Right renal pelvis (tissue), 4 donors: ENCODE measurements around the gene OR10A3. TPM values are rescaled to one million over a fixed set of nuclear protein-coding genes. Genes with fewer than 3 reads are reported as not detected.

Source experiments
- DNase-seq, 4 donors: peaks; one replicate each; pipeline ENCODE4 v3.0.0-alpha.2; 2013; ENCODE audit warnings: low read depth in 4 of 4, low spot score in 3 of 4, missing footprints in 1 of 4
- polyA plus RNA-seq, 4 donors: library from polyadenylated mRNA; unstranded; fragments of 120-200 nt; gene quantifications; one replicate each; pipeline ENCODE4 v1.2.1, GENCODE V29; 2013; ENCODE audit not compliant: insufficient read length in 4 of 4

OR10A3 gene
- polyA plus RNA-seq, 4 donors = 0.04 TPM; not detected in 3

DNA sequence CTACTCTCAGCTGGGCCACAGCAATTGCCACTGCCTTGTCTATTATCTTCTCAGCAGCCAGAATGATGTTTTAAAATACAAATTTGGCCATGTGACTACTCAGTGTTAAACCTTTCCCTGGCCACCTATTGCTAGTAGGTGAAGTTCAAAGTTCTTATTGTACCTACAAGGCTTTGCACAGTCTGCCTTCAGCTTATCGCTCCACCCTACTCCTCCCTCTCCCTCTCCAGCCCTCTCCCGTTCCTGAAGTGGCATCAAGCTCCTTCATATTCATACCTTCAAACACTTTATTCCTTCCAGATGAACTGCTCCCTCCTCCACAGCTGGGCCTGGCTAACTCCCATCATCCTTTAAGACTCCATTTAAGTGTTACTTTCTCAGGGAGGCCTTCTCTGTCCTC is 47.7 kb downstream of the OR10A3 start:
- DNase-seq = no peak

DNA sequence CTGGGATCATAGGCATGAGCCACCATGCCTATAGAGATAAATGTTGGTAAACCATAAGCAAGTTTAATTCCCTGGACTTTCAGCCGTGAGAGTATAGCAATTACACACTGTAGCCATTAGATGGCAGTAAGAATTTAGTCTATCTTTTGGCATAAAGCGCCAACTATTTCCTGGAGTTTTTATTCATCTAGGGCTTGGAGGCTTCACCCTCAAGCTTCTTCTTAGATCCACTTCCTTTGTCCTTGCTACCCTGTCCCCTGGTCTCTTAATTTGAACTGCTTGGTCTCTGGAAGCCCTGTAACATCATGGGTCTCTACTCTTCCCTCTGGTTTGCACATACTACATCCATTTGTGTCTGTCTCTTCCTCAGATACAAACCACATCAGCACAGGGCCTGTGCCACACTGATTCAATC is 48.7 kb downstream of the OR10A3 start:
- peak in 2 of 4 donors; percentile 27 to 28 for DNase-seq

DNA sequence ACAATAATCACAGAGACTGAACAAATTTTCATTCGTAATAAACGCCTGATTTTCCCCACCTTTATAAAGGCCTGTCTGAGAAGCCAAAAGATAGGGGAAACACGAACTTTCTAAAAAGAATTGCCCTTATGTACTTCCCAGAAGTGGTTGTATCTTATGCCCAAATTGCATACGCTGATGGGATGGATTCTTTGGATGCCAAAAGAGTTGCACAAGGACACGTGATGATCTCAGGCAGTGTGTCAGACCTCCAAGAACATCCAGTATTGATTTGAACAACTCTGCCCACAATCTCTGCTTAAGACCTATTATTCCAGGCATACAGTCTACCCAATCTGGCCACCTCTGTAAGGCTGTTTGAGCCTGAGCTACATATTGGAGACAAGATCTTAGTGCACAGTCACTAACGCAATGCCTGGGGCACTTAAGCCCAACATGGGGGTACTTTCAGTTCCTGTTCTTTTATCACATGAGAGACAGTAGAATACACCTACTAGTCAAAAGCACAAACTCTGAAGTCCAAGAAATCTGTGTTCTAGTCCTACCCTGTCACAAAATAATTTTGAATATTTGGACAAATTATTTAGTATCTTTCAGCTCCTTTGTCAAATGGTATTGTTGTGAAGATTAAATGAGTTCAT is 49.3 kb downstream of the OR10A3 start:
- no peak for DNase-seq

DNA sequence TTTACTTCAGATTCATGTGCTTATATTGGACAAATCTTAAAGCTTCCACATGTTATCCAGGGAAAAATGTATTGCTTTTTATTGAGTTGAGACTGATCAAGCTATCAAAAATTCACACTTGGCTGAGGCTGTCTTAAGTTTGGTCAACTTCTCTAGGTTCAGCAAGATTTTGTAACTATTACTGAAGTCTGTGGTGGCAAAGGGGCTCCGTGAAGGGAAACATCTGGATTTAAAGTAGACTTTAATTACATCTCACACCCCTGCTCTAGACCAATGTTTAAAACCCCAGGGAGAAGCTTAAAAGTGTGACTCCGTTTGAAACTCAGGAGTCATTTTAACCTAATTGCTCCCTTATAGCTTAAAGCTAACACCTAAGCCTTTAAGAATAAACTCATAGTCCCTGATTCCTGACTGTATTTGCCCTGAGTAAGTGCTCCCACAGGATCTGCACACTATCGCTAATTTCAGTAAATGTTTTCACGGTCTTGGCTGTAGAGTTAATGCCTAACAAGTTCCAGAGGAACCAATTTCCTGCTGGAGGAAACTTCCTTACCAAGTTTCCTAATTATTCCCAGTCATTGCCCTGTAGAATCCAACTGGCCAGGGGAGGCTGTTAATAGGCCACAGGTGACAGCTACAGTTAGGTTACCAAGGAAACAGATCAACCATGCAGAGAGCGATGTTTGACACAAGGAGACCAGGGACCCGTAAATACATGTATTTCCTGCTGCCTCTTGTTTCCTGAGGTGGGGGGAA is 50.9 kb downstream of the OR10A3 start:
- DNase-seq = peak in 3 of 4 donors; percentile 38 to 53 (median 44)

DNA sequence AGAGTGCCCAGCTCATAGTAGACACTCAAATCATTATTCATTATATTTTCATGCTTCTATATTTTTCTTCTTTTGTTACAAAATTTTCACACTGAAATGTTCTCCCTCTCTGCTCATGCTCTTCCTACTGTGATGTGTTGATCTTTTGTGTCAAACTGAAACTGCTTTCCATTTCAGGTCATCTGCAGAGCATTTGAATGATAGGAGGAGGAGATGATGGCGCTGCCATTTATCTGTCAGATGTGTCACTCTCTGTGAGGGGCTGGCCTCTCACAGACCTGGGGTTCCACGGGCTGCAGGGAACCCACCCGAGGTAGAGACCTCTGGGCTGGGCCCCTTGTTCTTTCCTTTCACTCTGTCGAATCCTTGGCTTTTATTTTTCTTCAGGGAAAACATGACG is 51.5 kb downstream of the OR10A3 start:
- DNase-seq = no peak

Other genes with a start within 250 kb of the OR10A3 start
- gene OVCH2, start 235.2 kb downstream of the OR10A3 start, polyA plus RNA-seq = 1 to 10 TPM; 5.6 to 7.1 (median 6.5) TPM
- gene OR5P2, start 144.8 kb downstream of the OR10A3 start, polyA plus RNA-seq = under 1 TPM in 1 of 4 donors, not detected in 3; 0.05 TPM
- not detected for gene OR5P3, start 110.9 kb downstream of the OR10A3 start, polyA plus RNA-seq
- under 1 TPM in 1 of 4 donors, not detected in 3; 0.03 TPM for gene OR10A6, start 10.4 kb downstream of the OR10A3 start, polyA plus RNA-seq
- under 1 TPM in 1 of 4 donors, not detected in 3; 0.13 TPM for gene NLRP10, start 23.7 kb upstream of the OR10A3 start, polyA plus RNA-seq
- gene EIF3F, start 45.6 kb upstream of the OR10A3 start, polyA plus RNA-seq = 100 to 1,000 TPM; 314 to 357 (median 332) TPM
- gene TUB, start 139.5 kb upstream of the OR10A3 start, polyA plus RNA-seq = 10 to 100 TPM; 22.2 to 24.6 (median 23.5) TPM
- gene RIC3, start 227.3 kb upstream of the OR10A3 start, polyA plus RNA-seq = 10 to 100 TPM; 10.7 to 18.7 (median 13.3) TPM